Measurements from ENCODE around the gene TAPT1. TPM values are rescaled to one million over a fixed set of nuclear protein-coding genes. Genes with fewer than 3 reads are reported as not detected.

TAPT1 gene
- 13.6 to 19.2 TPM (median 15.1 TPM) in 5 replicates for total RNA-seq (2022; extraction: Qiagen RNA extraction)

GRCh38 chr4:16225863-16226815 lies at the start of gene TAPT1:
TAPT1 (minus strand) TSS chr4:16226471; CDS start chr4:16226457, 14 bp downstream.

Other genes with a start within 250 kb of the TAPT1 start
- 0.28 to 0.59 TPM (median 0.37 TPM) in 5 replicates for gene PROM1, start 142.4 kb downstream of the TAPT1 start, total RNA-seq (2022; extraction: Qiagen RNA extraction)

All from A549 treated with Mapracorat at 1 μM for 4 hours (cell line).